ENCODE measurements around the gene DLG1. TPM values are rescaled to one million over a fixed set of nuclear protein-coding genes. Genes with fewer than 3 reads are reported as not detected.

The DLG1 gene
- total RNA-seq, 1 donor from 2014 or later = 85.0 TPM

DNA sequence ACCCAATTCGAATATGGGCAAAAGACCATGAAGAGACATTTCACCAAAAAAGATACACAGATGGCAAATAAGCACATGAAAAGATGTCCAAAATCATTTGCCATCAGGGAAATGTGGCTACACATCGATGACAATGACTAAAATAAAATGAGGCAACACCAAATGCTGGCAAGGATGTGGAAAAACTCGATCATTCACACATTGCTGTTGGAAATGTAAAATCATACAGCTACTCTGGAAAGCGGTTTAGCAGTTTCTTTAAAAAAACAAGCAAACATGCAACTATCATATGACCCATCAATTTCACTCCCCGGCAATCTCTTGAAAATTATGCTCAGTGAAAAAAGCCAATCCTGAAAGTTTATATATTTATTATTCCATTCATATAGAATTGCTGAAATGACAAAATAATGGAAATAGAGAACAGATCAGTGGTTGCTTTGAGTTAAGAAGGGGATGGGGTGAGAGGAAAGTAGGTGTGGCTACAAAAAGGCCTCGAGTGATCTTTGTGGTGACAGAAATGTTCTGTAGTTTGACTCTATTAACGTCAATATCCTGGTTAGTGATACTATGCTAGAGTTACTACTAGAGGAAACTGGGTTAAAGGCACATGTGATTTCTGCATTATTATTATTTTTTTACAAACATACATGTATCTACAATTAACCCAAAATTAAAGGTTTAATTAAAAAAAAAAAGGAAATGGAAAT is 45.0 kb downstream of the DLG1 start:
- Mint-ChIP-seq H3K36me3 (ENCODE audit: low read depth) (peaks cover 23% of the 10 kb centered on the region), H3K9me3 (peaks cover 18% of the 10 kb centered on the region), H3K27ac (peak overlapping the region; percentile 74), H3K27me3 (ENCODE audit: insufficient read depth) (no peaks in the 10 kb centered on the region), H3K4me1 (ENCODE audit: low read depth) (peaks cover 35% of the 10 kb centered on the region), H3K4me3 (peak overlapping the region; percentile 7)
- no peak for DNase-seq (ENCODE audit: low spot score)
- intact Hi-C loops (cut with micrococcal nuclease) = loop anchor here (2.0 kb wide), 1 partner anchor 15 kb away; no protein-coding TSS in a partner anchor

DNA sequence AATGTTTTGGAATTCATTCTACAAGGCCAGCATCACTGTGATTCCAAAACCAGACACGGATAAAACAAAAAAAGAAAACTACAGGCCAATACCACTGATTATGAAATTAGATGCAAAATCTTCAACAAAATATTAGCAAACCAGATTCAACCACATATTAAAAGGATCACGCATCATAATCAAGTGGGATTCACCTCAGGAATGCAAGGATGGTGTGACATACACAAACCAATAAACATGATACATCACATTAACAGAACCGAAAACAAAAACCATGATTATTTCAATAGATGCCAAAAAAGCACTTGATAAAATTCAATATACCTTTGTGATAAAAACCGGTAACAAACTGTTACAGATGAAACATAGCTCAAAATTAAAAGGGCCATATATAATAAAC is 48.9 kb downstream of the DLG1 start:
- no peaks in the 10 kb centered on the region for H3K27me3 Mint-ChIP-seq (ENCODE audit: insufficient read depth)
- peaks cover 48% of the 10 kb centered on the region for H3K36me3 Mint-ChIP-seq (ENCODE audit: low read depth)
- peaks cover 45% of the 10 kb centered on the region for H3K9me3 Mint-ChIP-seq
- no peak overlapping the region for H3K27ac Mint-ChIP-seq
- intact Hi-C loops (cut with micrococcal nuclease) = no loop called here
- H3K4me3 Mint-ChIP-seq = no peak overlapping the region
- no peak for DNase-seq (ENCODE audit: low spot score)
- H3K4me1 Mint-ChIP-seq (ENCODE audit: low read depth) = peaks cover 33% of the 10 kb centered on the region

DNA sequence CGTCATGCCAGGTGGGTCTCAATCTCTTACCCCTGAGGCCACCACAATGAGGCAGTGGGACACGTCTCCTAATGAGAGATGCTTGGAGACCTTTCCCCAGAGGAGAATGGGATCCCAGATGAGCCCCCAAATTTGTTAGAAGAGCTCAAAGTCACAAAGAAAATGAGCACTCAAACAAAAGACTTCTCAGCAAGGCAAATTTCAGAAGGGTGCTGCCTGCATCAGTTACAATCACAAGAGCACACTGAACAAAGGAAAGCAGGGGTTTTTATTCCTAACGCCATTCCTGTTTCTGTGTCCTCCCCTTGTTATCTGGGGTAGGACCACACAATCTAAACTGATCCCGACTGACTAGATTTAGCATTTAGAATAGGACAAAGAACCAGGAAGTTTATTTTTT is 50.1 kb downstream of the DLG1 start:
- H3K27ac Mint-ChIP-seq = no peak overlapping the region
- H3K9me3 Mint-ChIP-seq = peaks cover 57% of the 10 kb centered on the region
- no peak for DNase-seq (ENCODE audit: low spot score)
- H3K4me3 Mint-ChIP-seq = no peak overlapping the region
- intact Hi-C loops (cut with micrococcal nuclease) = no loop called here
- H3K36me3 Mint-ChIP-seq (ENCODE audit: low read depth) = peaks cover 59% of the 10 kb centered on the region
- H3K4me1 Mint-ChIP-seq (ENCODE audit: low read depth) = peaks cover 21% of the 10 kb centered on the region
- H3K27me3 Mint-ChIP-seq (ENCODE audit: insufficient read depth) = no peaks in the 10 kb centered on the region

- intact Hi-C loops (cut with micrococcal nuclease) = no loop called here
- Mint-ChIP-seq H3K4me3 (no peak overlapping the region), H3K27ac (no peak overlapping the region), H3K9me3 (peaks cover 79% of the 10 kb centered on the region), H3K27me3 (ENCODE audit: insufficient read depth) (no peaks in the 10 kb centered on the region), H3K4me1 (ENCODE audit: low read depth) (peaks cover 20% of the 10 kb centered on the region), H3K36me3 (ENCODE audit: low read depth) (peaks cover 69% of the 10 kb centered on the region)
- no peak for DNase-seq (ENCODE audit: low spot score)
Observed at GRCh38 chr3:197244751-197245150, 53.7 kb downstream of the DLG1 start.

GRCh38 chr3:197242784-197243432 is 55.5 kb downstream of the DLG1 start:
- no peak overlapping the region for H3K4me3 Mint-ChIP-seq
- peaks cover 61% of the 10 kb centered on the region for H3K36me3 Mint-ChIP-seq (ENCODE audit: low read depth)
- H3K27ac Mint-ChIP-seq = no peak overlapping the region
- intact Hi-C loops (cut with micrococcal nuclease) = no loop called here
- peaks cover 67% of the 10 kb centered on the region for H3K9me3 Mint-ChIP-seq
- DNase-seq (ENCODE audit: low spot score) = no peak
- peaks cover 35% of the 10 kb centered on the region for H3K4me1 Mint-ChIP-seq (ENCODE audit: low read depth)
- no peaks in the 10 kb centered on the region for H3K27me3 Mint-ChIP-seq (ENCODE audit: insufficient read depth)

- intact Hi-C loops (cut with micrococcal nuclease) = no loop called here
- Mint-ChIP-seq H3K9me3 (peaks cover 58% of the 10 kb centered on the region), H3K27ac (no peak overlapping the region), H3K27me3 (ENCODE audit: insufficient read depth) (no peaks in the 10 kb centered on the region), H3K36me3 (ENCODE audit: low read depth) (peaks cover 55% of the 10 kb centered on the region), H3K4me3 (no peak overlapping the region), H3K4me1 (ENCODE audit: low read depth) (peaks cover 40% of the 10 kb centered on the region)
- DNase-seq (ENCODE audit: low spot score) = no peak
Observed at GRCh38 chr3:197241173-197241572, 57.2 kb downstream of the DLG1 start.

DNA sequence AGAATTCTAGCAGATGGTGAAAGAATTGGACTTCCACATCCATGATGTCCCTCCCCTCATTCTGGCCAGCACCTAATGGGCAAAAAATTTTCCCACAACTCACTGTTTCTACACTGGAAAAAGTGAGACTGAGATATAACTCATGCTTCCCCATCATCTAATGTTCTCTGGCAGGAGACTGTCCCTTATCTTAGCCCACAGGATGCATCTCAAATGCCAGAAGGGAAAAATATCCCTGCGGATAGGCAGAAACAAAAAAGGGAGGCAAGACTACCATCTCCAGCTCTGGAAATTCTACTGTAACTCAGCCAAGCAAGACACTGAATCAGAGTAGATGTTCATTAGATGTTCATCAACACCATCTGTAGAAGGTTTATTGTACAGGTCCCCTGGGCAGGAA is 58.6 kb downstream of the DLG1 start:
- H3K4me3 Mint-ChIP-seq = no peak overlapping the region
- peaks cover 56% of the 10 kb centered on the region for H3K36me3 Mint-ChIP-seq (ENCODE audit: low read depth)
- no peaks in the 10 kb centered on the region for H3K27me3 Mint-ChIP-seq (ENCODE audit: insufficient read depth)
- H3K4me1 Mint-ChIP-seq (ENCODE audit: low read depth) = peaks cover 48% of the 10 kb centered on the region
- intact Hi-C loops (cut with micrococcal nuclease) = loop anchor here (2.0 kb wide), 1 partner anchor 13 kb away; no protein-coding TSS in a partner anchor
- DNase-seq (ENCODE audit: low spot score) = no peak
- peaks cover 51% of the 10 kb centered on the region for H3K9me3 Mint-ChIP-seq
- no peak overlapping the region for H3K27ac Mint-ChIP-seq

GRCh38 chr3:197238842-197239241 is 59.6 kb downstream of the DLG1 start:
- Mint-ChIP-seq H3K9me3 (peaks cover 41% of the 10 kb centered on the region), H3K36me3 (ENCODE audit: low read depth) (peaks cover 55% of the 10 kb centered on the region), H3K27me3 (ENCODE audit: insufficient read depth) (no peaks in the 10 kb centered on the region), H3K4me1 (ENCODE audit: low read depth) (peaks cover 49% of the 10 kb centered on the region), H3K27ac (peak overlapping the region; percentile 65), H3K4me3 (peak overlapping the region; percentile 21)
- no peak for DNase-seq (ENCODE audit: low spot score)
- intact Hi-C loops (cut with micrococcal nuclease) = loop anchor here (2.0 kb wide), 1 partner anchor 14 kb away; no protein-coding TSS in a partner anchor

DNA sequence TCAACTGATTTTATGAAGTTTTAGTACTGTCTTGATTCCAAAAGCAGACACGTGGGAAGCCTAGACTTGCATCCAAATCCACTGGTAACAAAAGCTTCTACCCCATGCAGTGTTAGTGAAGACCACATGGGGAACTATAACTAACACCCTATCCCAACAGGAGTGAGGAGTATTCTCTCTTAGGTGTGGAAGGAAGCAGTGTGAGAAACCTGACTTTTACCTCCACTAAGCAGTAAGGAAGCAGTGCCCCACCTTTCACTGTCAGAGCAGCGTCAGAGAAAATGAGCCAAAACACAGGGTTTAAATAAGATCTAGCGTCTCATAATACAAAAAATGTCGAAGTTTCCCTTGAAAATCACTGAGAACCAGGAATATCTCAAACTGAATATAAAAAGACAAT is 60.5 kb downstream of the DLG1 start:
- H3K9me3 Mint-ChIP-seq = peaks cover 32% of the 10 kb centered on the region
- no peak overlapping the region for H3K4me3 Mint-ChIP-seq
- intact Hi-C loops (cut with micrococcal nuclease) = loop anchor here (2.0 kb wide), 1 partner anchor 15 kb away; no protein-coding TSS in a partner anchor
- no peak overlapping the region for H3K27ac Mint-ChIP-seq
- H3K27me3 Mint-ChIP-seq (ENCODE audit: insufficient read depth) = no peaks in the 10 kb centered on the region
- no peak for DNase-seq (ENCODE audit: low spot score)
- peaks cover 49% of the 10 kb centered on the region for H3K4me1 Mint-ChIP-seq (ENCODE audit: low read depth)
- peaks cover 48% of the 10 kb centered on the region for H3K36me3 Mint-ChIP-seq (ENCODE audit: low read depth)

DNA sequence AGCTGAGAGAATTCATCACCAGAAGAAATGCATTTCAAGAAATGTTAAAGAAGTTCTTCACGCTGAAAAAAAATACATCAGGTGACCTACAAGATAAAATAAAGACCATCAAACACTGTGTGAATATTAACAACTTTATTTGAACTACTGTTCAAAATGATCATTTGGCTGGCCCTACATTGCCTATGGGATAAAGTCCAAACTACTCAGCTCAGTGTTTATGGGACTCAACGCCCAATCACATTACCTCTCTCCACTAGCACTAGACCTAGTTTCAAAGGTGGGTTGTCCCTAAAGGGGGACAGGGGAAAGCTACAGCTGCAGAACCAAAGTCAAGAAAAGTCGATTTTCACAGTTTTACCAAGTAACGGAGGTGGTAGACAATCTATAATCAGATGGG is 62.0 kb downstream of the DLG1 start:
- Mint-ChIP-seq H3K4me3 (no peak overlapping the region), H3K4me1 (ENCODE audit: low read depth) (peaks cover 43% of the 10 kb centered on the region), H3K9me3 (peaks cover 18% of the 10 kb centered on the region), H3K27ac (no peak overlapping the region), H3K36me3 (ENCODE audit: low read depth) (peaks cover 33% of the 10 kb centered on the region), H3K27me3 (ENCODE audit: insufficient read depth) (no peaks in the 10 kb centered on the region)
- no peak for DNase-seq (ENCODE audit: low spot score)
- intact Hi-C loops (cut with micrococcal nuclease) = no loop called here

DNA sequence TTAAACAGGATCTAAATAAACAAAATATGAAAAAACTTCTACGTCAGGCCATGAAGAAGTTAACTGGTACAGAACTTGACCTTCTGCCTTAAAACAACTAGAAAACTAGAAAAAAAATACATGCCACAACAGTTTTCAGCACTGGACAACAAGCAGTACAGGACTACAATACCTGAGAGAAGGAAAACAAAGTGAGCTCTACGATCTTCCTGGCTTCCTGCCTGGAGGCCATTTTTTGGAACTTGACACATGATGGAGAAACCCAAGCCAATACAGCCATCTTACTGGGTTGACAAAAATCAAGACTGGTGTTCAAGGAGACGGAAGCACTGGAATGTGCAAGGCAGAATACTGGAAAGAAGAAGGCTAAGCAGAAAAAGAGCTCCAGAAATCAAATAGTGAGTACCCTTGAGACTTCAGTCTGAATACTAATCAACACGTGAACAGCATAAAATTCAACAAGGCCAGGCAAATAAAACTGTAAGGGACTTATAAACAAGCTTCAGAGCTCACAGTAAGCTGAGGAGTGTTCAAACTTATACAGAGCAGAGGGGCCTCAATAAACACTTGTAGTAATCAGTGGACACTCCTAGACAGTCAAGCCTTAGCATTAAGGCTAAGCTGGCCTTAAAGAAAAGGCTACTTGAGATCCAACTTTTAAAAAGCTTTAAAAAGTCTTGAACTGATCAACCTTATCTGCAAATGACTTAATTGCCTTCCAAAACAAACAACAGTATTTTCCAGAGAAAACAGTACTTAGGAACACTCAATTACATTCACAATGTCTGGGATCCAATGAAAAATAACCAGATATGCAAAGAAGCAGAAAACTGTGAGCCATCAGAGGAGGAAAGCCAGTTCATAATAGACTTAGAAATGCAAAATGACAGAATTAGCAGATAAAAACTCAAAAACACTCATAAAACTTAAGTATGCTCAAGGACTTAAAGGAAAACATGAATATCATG is 63.2 kb downstream of the DLG1 start:
- intact Hi-C loops (cut with micrococcal nuclease) = no loop called here
- peaks cover 34% of the 10 kb centered on the region for H3K4me1 Mint-ChIP-seq (ENCODE audit: low read depth)
- peaks cover 30% of the 10 kb centered on the region for H3K36me3 Mint-ChIP-seq (ENCODE audit: low read depth)
- peaks cover 9% of the 10 kb centered on the region for H3K9me3 Mint-ChIP-seq
- H3K27ac Mint-ChIP-seq = no peak overlapping the region
- no peaks in the 10 kb centered on the region for H3K27me3 Mint-ChIP-seq (ENCODE audit: insufficient read depth)
- no peak overlapping the region for H3K4me3 Mint-ChIP-seq
- no peak for DNase-seq (ENCODE audit: low spot score)

- no peaks in the 10 kb centered on the region for H3K27me3 Mint-ChIP-seq (ENCODE audit: insufficient read depth)
- peaks cover under 1% of the 10 kb centered on the region for H3K9me3 Mint-ChIP-seq
- peaks cover 27% of the 10 kb centered on the region for H3K4me1 Mint-ChIP-seq (ENCODE audit: low read depth)
- peaks cover 22% of the 10 kb centered on the region for H3K36me3 Mint-ChIP-seq (ENCODE audit: low read depth)
- H3K4me3 Mint-ChIP-seq = no peak overlapping the region
- no peak for DNase-seq (ENCODE audit: low spot score)
- no peak overlapping the region for H3K27ac Mint-ChIP-seq
- intact Hi-C loops (cut with micrococcal nuclease) = no loop called here
Observed at GRCh38 chr3:197231321-197231720, 67.1 kb downstream of the DLG1 start.

All from activated T-helper 1 cell treated with anti-CD3 and anti-CD28 coated beads, Interleukin-12 subunit alpha, Interleukin-12 subunit beta, Interleukin-2, Interleukin-4 antibody, amounts not matched to agents 30 ng/mL and 10 ng/mL and 1 ng/mL, durations not matched to agents 14 hours and 24 hours and 36 hours (primary cell).